ENCODE results near the gene CARS1.

- TF ChIP-seq POLR2AphosphoS5 (IDR thresholded peaks at IDR 0.05): no peak
- TF ChIP-seq EP300 (IDR thresholded peaks at IDR 0.05): no peak
- TF ChIP-seq CTCF (IDR thresholded peaks at IDR 0.05): no peak
These were observed 60.2 kb downstream of the CARS1 start for GRCh38 chr11:2996976-2997375.

Measured in suprapubic skin (tissue), 4 donors.